ENCODE data around the gene ITGB2.

The ITGB2 gene

DNA sequence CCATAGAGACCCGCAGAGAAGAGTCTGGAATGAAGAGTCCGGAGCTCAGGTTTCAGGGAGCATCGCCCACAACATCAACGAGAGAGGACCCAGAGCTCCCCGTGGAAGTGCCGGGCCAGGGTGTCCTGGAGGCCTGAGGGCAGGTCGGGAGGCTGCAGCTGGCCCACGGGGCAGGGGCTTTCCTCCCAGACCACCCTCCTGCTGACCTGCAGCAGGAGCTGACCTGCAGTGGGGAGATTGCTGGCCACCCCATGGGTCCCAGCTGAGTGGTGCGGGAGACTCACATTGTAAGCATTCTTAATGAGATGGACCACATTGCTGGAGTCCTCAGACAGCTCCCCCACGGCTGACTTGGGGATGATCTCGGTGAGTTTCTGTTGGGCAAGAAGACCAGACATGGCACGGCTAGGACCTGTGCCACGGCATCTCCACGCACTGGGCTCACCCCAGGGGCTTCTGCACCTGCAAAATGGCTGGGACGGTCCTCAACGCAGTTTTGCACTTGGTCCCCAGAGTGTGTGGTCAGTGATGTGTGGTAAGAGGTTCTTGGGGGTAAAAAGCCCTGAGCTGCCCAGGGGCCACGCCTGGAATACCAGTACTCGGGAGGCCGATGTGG, 25.9 kb downstream of the ITGB2 start:
- no peak for DNase-seq

DNA sequence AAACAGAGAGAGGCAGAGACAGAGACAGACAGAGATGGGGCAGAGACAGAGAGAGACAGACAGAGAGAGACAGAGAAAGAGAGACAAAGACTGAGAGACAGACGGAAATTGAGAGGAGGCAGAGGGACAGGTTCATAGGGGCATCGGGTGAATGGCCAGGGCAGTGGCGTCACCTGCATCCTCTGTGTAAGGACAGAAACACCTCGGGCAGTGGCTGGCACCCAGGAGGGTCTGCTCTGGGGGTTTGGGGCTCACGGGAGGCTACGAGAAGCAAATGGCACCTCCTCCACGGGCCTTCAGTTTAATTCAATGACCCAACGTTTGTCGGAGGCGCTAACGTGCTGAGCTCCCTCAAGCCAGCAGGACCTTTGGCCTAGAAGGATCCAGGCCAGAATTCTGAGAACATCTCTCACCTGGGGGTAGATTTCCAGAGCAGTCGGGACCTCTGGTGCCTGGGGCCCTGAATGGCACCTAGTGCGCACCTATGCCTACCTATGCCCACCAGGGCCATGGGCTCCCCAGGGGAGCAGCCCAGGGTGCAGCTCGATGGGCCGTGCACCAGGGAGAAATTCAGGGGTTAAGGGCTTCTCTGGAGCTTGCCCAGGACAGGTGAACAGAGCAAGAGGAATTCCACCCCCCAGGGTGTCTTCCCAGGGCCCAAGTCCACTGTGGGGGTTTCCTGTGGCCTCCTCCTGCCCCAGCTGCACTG, 26.6 kb downstream of the ITGB2 start:
- no peak for DNase-seq

DNA sequence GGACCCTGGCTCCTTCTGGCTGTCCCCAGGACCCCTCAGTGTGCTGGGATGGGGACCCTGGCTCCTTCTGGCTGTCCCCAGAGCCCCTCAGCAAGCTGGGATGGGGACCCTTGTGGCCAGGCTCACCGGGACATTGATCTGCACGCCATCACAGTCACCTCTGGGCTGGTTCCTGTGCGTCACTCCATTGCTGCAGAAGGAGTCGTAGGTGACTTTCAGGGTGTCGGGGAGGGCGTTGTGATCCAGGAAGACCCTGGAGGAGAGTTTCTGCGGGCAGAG, 27.5 kb downstream of the ITGB2 start:
- no peak for DNase-seq

DNA sequence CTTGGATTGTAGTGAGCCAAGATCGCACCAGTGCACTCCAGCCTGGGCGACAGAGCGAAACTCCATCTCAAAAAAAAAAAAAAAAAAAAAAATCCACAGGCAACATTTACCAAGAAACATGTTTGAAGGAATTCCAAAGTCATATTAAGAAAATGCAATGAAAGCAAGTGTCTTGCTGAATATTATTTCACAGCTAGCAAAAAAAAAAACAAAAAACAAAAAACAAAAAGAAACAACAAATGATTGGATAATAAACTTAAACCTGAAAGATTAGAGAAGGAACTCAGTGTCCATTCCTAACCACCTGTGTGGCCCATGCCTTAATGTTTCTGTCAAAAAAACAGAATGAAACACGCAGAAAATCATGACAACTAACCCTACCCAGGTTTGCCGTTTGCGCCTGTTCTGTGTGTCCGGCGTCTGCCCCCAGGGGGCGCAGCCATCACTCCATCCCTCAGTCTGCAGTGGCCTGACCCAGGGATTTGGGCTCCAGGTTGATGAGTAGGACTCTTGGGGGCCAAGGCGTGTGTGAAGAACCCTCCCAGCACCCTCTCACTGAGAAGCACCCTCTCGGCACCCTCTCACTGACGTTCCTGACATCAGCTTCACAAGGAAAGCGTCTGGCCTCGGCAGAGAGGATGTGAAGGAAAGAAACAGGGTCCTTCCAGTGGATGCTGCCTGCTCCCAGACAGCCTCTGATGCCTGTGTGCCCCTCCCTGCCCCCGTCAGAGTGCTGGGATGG, 28.0 kb downstream of the ITGB2 start:
- DNase-seq: peak; percentile 32

DNA sequence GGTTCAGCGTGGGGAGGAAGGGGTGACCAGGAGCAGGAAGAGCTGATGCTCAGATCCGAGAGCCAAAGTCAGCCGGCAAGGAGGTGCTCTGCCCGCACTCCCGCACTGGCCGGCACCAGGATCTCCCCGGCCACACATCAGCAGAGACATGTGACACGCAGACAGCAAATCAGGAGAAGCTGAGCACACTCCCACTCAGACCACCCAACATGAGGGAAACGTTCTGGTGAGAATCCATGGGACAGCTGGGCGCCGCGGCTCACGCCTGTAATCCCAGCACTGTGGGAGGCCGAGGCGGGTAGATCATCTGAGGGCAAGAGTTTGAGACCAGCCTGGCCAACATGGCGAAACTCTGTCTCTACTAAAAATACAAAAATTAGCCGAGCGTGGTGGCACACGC, 28.6 kb downstream of the ITGB2 start:
- no peak for DNase-seq

DNA sequence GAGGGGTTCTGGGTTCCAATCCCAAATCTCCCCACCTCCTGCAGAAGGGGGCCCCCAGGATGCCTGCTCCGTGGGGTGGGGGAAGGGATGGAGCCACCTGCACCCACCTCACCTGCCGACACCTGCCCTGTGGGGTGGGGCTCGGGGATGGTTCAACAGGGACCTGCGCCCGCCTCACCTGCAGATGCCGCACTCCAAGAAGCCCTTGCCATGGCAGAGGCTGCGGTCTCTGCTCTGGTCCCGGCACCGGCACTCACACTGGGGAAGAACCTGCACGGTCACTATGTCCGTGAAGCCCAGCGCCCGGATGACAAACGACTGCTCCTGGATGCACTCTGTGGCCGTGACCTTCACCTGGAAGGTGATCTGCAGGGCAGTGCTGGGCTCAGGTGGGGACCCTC, 29.1 kb downstream of the ITGB2 start:
- DNase-seq: no peak

DNA sequence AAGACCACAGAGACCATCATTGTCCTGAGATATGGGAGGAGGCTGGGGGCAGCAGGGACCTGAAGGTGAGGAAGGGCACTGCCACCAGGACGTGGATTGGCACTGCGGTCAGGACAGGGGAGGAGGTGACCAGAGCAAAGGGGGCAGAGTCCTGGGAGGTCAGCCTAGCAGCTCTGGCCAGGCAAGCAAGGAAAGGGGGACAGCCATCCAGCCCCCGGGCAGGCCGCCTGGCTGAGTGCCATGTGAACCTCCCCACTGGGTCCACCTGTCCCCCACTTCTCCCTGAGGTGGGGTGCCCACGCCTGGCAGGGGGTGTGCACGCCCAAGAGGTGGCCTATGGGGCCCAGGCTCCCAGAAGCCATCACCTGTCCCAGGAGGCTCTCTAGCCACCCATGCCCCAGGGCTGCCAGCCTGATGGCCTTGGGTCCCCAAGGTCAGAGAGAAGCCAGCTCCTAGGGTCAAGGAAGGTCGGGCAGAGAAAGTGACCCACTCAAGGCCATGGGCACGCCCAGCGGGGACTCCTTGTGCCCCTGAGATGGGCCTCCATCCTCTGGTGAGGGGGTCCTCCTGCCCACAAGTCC, 29.6 kb downstream of the ITGB2 start:
- DNase-seq: no peak

DNA sequence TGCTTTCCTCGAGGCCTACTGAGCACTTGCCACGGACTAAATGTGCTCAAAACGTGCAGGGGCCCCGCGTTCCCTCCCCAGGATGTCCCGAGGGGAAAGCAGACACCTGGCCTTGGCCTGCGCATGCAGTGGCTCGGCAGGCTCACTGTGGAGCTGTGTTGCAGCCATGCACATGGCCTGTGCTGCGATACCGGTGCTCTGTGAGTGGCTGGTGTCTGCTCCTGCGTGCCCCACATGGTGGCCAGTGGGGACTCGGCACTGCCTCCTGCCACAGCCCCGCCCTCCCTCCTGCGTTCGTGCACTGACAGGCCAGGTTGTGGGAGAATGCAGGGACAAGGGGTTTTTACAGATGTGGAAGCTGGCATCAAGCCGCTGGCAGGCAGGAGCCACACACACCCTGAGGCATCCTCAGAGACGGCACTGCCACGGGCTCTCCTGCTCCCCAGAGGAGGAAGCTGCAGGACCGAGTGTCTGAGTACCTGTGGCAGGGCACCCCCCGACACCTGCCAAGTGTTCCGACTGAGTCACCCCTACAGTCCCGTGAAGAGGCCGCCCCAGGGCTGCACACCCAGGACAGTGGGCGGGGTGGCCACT, 30.3 kb downstream of the ITGB2 start:
- DNase-seq: no peak

DNA sequence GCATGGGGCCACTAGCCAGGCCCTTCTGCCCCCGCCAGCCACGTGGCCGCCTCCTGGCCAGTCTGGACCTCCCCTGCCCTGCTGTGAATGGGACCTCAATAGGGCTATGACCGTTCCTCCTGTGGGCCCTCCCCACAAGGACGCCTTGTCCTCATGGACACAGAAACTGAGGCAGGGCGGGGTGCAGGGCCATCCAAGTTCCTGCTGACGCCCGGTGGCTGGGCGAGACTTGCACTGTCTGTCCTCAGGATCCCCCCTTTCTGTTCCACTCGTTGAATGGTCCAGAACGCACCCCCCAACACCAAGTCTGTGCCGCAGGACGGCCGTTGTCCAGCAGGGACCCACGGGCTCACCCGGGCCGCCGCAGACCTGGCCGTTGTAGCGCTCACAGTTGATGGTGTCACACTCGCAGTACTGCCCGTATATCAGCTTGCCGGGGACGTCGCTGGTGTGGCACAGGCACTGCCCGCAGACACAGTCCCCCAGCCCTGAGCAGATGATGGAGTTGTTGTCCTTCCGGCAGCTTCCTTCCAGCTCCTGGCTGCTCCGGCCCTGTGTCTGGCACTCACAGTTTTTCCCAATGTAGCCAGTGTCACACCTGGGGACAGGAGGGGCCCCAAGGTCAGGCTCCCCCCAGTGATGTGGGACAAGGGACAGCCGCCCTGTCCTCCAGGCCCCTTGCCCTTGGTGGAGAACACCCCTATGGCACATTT, 30.9 kb downstream of the ITGB2 start:
- no peak for DNase-seq

DNA sequence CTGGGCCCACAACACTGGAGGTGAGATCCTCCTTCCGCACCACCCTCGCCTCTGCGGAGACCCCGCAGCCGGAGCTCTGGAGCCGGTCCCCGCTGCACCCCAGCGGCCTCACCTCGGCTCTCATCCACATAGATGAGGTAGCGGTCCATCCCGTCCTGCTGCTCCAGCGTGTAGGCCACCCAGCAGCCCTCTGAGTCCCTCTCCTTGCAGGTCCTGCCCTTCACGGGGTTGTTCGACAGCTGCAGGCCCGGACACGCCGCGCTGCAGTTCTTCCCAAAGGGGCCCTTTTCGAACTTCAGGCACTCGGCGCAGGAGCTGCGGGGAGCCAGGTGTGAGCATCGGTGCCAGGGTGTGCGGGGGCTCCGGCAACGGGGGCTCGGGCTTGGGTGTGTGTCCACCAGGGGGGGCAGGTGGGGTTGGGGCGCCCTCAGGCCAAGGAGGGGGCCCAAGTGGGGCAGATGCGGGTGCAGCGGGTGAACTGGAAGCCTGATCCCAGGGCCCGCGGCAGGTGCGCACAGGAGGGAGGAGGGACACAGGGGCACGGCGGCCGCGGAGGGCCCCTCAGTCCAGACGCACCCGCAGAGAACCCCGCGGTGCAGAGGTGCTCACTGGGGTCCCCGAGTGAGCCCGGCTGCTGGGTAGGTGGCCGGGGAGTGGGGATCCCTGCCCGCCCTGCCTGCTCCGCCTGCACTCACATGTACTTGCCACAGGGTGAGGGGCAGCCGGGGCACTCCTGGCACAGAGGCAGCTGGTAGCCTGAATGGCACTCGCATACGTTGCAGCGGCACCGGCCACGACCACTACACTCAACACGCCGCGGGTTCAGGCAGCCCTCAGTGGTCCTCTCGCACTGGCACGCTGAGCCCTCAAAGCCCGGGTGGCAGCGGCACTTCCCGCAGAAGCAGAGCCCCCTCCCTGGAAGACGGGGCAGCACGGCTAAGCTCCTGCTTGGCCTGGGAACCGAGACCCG, 31.8 kb downstream of the ITGB2 start:
- DNase-seq: no peak

DNA sequence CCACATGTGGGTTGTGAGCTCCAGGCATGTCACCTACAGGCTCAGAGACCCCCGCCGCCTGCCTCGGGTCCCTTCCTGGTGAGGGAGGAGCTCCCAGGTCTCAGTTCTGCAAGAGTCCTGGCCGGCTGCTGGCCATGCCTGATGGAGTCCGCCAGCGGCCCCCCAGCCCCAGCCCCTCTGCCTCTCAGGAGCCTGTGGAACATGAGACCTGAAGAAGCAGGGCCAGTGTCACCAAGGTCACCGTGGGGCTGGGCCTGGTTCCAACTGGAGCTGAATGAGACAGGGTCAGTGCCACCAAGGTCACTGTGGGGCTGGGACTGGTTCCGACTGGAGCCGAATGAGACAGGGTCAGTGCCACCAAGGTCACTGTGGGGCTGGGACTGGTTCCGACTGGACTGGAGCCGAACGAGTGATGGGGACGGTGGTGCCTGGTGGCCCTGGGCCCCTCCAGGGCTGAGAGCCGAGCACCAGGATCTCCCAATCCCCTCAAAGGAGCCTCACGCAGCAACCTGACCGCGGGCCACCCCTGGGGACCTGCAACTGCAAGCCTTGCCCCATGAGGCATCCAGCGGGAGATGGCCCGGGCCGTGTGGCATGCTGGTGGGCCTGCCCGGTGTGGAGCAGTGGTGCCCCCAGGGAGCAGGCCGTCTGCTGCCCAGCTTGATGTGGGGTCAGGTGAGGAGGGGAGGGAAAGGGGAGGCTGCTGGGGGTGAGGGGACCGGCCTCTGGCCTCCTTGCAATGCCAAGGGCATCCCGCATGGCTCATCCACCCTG, 32.7 kb downstream of the ITGB2 start:
- no peak for DNase-seq

DNA sequence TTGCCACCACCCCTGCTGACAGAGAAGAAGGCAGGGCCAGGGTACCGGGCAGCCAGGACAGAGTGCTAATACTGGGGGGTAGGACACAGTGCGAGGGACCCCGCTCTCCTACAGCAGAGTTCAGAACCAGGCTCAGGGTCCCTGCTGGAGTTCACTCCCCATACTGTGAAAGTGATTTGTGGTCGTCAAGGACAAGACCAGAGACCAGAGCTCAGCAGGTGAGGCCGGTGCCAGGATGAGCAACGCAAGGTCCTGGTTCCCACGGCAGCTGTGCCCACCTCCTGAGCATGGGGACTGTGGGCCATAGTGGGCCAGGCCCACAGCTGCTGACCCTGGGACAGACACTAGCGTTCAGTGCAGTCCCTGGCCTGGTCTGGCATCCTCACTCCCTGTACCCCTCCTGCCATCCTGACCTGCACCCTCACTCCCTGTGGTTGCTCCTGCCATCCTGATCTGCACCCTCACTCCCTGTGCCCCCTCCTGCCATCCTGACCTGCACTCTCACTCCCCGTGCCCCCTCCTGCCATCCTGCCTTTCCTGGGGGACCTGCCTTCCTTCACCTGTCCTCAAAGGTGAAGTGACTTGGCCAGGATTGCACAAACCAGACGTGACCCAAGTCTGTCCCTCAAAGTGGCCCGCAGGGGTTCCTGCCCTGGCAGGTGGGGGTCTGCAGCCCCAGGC, 33.4 kb downstream of the ITGB2 start:
- no peak for DNase-seq

DNA sequence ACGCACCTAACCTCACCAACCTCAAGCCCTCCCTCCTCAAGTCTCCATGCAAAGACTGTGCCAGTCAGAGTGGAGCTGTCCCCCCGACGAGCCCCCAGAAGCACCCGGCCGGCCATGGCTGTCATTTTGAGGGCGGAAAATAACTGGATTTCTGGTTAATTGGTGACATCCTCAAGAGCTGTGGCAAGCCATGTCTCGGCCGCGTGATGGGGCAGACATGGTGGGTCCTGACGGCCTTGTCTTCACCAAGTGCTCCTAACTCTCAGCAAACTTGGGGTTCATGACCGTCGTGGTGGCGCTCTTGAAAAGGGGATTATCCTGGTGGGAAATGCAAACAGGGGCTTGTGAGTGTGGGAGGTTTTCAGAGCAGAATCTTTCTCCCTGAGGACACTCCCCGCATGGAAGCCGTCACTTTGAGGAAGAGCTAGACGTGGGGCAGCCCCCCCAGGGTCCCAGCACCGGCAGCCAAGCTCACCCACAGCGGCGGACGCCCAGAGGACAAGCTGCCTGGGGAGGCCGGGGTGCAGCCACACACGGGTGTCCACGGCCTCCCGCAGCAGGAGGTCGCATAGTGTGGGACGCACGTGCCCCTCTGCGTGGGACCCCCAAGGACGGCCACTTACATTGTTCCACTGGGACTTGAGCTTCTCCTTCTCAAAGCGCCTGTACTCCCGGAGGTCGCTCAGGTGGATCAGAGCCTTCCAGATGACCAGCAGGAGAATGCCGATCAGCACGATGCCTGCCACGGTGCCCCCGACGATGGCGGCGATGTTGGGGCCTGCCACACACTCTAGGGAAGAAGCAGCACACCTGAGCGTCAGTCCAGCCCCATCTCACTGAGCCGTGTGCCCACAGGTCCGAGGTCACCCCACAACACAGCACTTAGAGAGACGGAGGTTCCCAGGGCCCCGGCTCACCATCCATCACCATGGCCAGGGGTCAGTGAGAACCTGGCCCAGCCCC, 34.3 kb downstream of the ITGB2 start:
- no peak for DNase-seq

DNA sequence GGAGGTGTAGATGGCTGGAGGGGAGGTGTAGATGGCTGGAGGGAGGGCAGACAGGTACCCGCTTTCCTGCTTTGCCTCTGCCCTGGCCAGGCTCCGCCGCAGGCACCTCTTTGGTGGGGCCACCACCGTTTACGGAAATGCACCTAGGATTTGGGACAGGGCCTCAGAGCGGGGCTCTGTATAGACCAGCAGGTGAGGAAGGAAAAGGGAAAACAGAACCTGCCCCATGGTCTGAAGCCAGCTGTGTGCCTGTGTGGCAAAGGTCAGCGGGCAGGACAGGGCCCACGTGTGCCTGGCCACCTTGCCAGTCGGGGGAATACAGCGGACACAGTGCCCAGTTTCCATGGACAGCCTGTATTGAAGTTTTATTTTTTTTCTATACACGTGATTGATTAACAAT, 35.1 kb downstream of the ITGB2 start:
- DNase-seq: no peak

DNA sequence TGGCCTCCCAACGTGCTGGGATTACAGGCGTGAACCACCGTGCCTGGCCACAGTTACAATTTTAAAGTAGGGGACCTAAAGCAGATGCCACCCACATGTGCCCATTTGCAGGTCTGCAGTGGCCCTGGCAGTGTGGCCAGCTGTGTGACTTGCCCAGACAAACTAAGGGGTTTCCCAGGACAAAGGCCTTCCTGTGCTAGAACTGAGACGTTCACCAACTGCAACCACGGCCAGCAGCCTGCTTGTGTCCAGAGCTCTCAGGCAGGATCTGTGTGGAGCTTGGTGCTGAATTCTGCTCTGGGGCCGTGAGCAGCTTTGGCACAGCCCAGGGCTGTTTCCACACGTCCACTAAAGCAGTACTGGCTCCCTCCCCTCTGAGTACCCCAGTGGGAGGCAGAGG, 36.6 kb downstream of the ITGB2 start:
- DNase-seq: no peak

DNA sequence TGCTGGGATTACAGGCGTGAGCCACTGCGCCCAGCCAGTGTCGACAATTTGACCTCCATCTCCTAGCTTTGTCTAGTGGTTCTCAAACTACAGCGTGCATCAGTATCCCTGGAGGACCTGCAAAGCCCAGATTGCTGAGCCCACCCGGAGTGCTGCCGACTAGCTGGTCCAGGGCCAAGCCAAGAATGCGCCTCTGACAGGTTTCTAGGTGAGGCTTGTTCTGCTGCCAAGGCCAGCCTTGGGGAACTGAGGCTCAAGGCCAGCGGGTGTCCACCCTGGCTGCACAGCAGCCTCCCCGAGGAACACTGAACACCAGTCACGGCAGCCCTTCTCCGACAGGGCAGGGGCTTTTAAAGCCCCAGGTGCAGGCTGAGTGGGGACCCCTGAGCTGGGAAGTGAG, 37.4 kb downstream of the ITGB2 start:
- no peak for DNase-seq

DNA sequence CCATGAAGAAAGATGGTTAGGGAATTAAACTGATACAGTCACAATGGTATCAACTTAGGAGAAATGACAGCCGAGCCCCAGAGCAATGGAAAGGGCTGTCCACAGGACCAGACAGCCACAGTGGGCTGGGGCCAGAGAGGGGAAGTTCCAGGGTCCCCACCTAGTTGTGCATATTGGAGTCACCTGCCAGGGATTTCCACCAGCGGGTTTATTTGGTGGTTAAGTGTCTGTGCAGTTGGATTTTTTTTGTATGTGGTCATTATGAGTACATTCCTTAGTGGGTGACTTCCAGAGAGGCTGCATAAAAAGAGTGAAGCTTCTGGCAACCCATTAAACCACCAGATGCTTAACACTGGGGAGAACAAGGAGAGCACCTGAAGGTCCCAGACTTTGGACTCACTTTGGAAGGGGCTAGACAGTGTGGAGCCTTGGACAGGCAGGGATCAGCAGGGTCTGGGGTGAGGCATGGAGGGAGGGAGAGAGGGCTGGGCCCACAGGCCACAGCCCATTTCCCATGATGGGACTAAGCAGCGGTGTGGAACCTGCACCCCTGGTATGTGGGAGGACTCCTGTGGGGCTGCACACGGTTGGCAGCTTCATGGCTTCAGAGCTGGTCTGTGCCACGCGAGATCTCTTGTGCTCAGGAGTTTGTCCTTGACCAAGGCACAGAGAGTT, 39.4 kb downstream of the ITGB2 start:
- DNase-seq: no peak

DNA sequence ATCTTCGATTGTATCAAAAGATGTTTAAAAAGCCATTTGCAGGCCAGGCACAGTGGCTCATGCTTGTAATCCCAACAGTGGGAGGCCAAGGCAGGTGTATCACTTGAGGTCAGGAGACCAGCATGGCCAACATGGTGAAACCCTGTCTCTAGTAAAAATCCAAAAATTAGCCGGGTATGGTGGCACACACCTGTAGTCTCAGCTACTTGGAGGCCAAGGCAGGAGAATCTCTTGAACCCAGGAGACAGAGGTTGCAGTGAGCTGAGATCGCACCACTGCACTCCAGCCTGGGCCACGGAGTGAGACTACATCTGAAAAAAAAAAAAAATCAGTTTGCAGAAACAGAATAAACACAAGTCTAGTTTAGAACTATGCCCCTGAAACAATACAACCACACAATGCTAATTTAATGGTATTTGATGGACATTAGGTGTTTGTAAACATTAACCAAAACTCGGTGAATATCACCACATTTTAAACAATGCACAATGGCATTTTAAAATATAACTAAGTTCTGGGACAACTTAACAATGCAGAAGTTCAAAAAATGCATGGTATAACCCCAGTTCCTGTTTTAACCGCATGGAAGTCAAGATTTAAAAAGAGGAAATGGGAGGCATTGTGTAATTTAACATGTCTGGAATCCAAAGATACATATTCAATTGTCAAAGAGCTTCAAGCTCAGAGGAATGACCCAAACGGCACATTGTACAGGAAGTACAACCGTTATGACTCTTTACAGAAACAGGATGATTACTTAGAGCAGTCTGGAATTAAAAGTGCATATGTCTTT, 40.1 kb downstream of the ITGB2 start:
- no peak for DNase-seq
